ENCODE results near the gene TBRG1.

Gene TBRG1

GRCh38 chr11:124618863-124619262, 3.8 kb upstream of the TBRG1 start:
- DNase-seq, result no peak

- DNase-seq, result no peak
Observed at GRCh38 chr11:124623861-124624525, 1.3 kb downstream of the TBRG1 start.

- no peak for DNase-seq
Observed at GRCh38 chr11:124625504-124626168, 3.0 kb downstream of the TBRG1 start.

- DNase-seq, result no peak
Observed at GRCh38 chr11:124627546-124627945, 4.9 kb downstream of the TBRG1 start.

- DNase-seq, result no peak
Observed at GRCh38 chr11:124629961-124630360, 7.3 kb downstream of the TBRG1 start.

- no peak for DNase-seq
Observed at GRCh38 chr11:124633355-124633754, 10.7 kb downstream of the TBRG1 start.

- DNase-seq, result no peak
Observed at GRCh38 chr11:124635932-124636331, 13.3 kb downstream of the TBRG1 start.

GRCh38 chr11:124638500-124638899, 15.8 kb downstream of the TBRG1 start:
- no peak for DNase-seq

GRCh38 chr11:124639186-124639585, 16.5 kb downstream of the TBRG1 start:
- DNase-seq, result no peak

GRCh38 chr11:124640666-124641065, 18.0 kb downstream of the TBRG1 start:
- no peak for DNase-seq

- no peak for DNase-seq
Observed at GRCh38 chr11:124642628-124643027, 20.0 kb downstream of the TBRG1 start.

- DNase-seq, result no peak
Observed at GRCh38 chr11:124643042-124643604, 20.5 kb downstream of the TBRG1 start.

- no peak for DNase-seq
Observed at GRCh38 chr11:124643605-124644425, 21.2 kb downstream of the TBRG1 start.

- peak; percentile 63 for DNase-seq
Observed at GRCh38 chr11:124644426-124645280, 22.0 kb downstream of the TBRG1 start.

GRCh38 chr11:124646148-124646547, 23.5 kb downstream of the TBRG1 start:
- no peak for DNase-seq

- no peak for DNase-seq
Observed at GRCh38 chr11:124648610-124649009, 25.9 kb downstream of the TBRG1 start.

- no peak for DNase-seq
Observed at GRCh38 chr11:124656774-124657630, 34.3 kb downstream of the TBRG1 start.

GRCh38 chr11:124657904-124658303, 35.2 kb downstream of the TBRG1 start:
- no peak for DNase-seq

- no peak for DNase-seq
Observed at GRCh38 chr11:124658501-124658900, 35.8 kb downstream of the TBRG1 start.

- DNase-seq, result no peak
Observed at GRCh38 chr11:124658986-124659385, 36.3 kb downstream of the TBRG1 start.

GRCh38 chr11:124661553-124661952, 38.9 kb downstream of the TBRG1 start:
- DNase-seq, result no peak

- DNase-seq, result no peak
Observed at GRCh38 chr11:124662106-124662505, 39.4 kb downstream of the TBRG1 start.
